CD8-positive, alpha-beta memory T cell (primary cell): ENCODE results near the gene PRPF6. TPM values are rescaled to one million over a fixed set of nuclear protein-coding genes. Genes with fewer than 3 reads are reported as not detected.

ENCODE experiments used
- CTCF ChIA-PET: fragments of 350-600 bp; sonication (Branson Sonifier 250); formaldehyde crosslinking; loops from one replicate; lab custom pipeline; 2021; ENCODE audit warnings: antibody characterized with exemption; lab: Charles Lee
- POLR2A ChIA-PET: fragments of 350-600 bp; sonication (Branson Sonifier 250); formaldehyde crosslinking; loops from one replicate; lab custom pipeline; 2021; ENCODE audit warnings: antibody characterized with exemption; lab: Charles Lee
- DNase-seq, 5 donors: peaks; one replicate each; pipeline versions ENCODE4 v3.0.0 to v3.0.0-alpha.2; 2020 to 2022; ENCODE audit warnings: mixed read lengths in 1 of 5
- H3K27ac ChIP-seq: one replicate; pipeline ENCODE4 v1.7.0; 2013; ENCODE audit warnings: low read depth, mild to moderate bottlenecking, low read length, moderate library complexity
- H3K27me3 ChIP-seq: 2 replicates; pipeline ENCODE4 v1.7.0; 2013; ENCODE audit warnings: low read length, mild to moderate bottlenecking; ENCODE audit not compliant: insufficient read depth, poor library complexity, severe bottlenecking
- H3K36me3 ChIP-seq: 2 replicates; pipeline ENCODE4 v1.7.0; 2013; ENCODE audit warnings: mild to moderate bottlenecking, low read length, moderate library complexity; ENCODE audit not compliant: insufficient read depth
- H3K4me1 ChIP-seq: 2 replicates; pipeline ENCODE4 v1.7.0; 2013; ENCODE audit warnings: mild to moderate bottlenecking, low read length, moderate library complexity; ENCODE audit not compliant: insufficient read depth
- H3K4me3 ChIP-seq: 2 replicates; pipeline ENCODE4 v1.7.0; 2013; ENCODE audit warnings: mild to moderate bottlenecking, low read length
- H3K9me3 ChIP-seq: 2 replicates; pipeline ENCODE4 v1.7.0; 2013; ENCODE audit warnings: mild to moderate bottlenecking, low read length
- H3K27ac Mint-ChIP-seq, 8 donors: one replicate each; pipeline ENCODE4 v1.8.0; 2020 to 2021; ENCODE audit warnings: mixed read lengths in 8 of 8, mild to moderate bottlenecking in 6 of 8, inconsistent platforms in 3 of 8, moderate library complexity in 3 of 8
- H3K27me3 Mint-ChIP-seq, 2 donors: one replicate each; pipeline ENCODE4 v1.8.0; 2020 to 2021; ENCODE audit warnings: mixed read lengths in 2 of 2, mild to moderate bottlenecking in 1 of 2, moderate library complexity in 1 of 2
- H3K36me3 Mint-ChIP-seq, 3 donors: one replicate each; pipeline ENCODE4 v1.8.0; 2020 to 2021; ENCODE audit warnings: mixed read lengths in 3 of 3, inconsistent platforms in 1 of 3, mild to moderate bottlenecking in 1 of 3
- H3K4me1 Mint-ChIP-seq, 3 donors: one replicate each; pipeline ENCODE4 v1.8.0; 2020 to 2021; ENCODE audit warnings: mixed read lengths in 3 of 3, inconsistent platforms in 1 of 3, mild to moderate bottlenecking in 1 of 3
- H3K4me3 Mint-ChIP-seq, 7 donors: one replicate each; pipeline ENCODE4 v1.8.0; 2020 to 2021; ENCODE audit warnings: mixed read lengths in 7 of 7, mild to moderate bottlenecking in 6 of 7, moderate library complexity in 4 of 7, inconsistent platforms in 2 of 7
- H3K9me3 Mint-ChIP-seq, 5 donors: one replicate each; pipeline ENCODE4 v1.8.0; 2020 to 2022; ENCODE audit warnings: mixed read lengths in 5 of 5, mild to moderate bottlenecking in 3 of 5, moderate library complexity in 2 of 5, inconsistent platforms in 1 of 5
- polyA plus RNA-seq: library from polyadenylated mRNA; unstranded; fragments of 300-500 nt; fragmentation: Illumina TruSeq; gene quantifications from one replicate; pipeline ENCODE4 v1.2.3, GENCODE V29; 2021
- total RNA-seq, 2 experiments: library from RNA; stranded (reverse); gene quantifications; one replicate each; pipeline ENCODE4 v1.2.3, GENCODE V29; 2021

The PRPF6 gene
- total and polyA plus RNA-seq, 3 experiments from 2014 or later: 76.2 to 97.1 (median 78.3) TPM

GRCh38 chr20:64038565-64039292, 57.8 kb downstream of the PRPF6 start:
- no peaks in the 10 kb centered on the region for H3K9me3 ChIP-seq
- H3K9me3 Mint-ChIP-seq: no peaks in the 10 kb centered on the region
- CTCF ChIA-PET: interaction anchor here (0.9 to 6.5 kb wide), 39 partner anchors 8 to 543 kb away, joined by 3 to 57 read pairs (median 4); partner anchors contain the start of genes LKAAEAR1, OPRL1, PRPF6 and PTK6
- POLR2A ChIA-PET: interaction anchor here (0.7 to 1.6 kb wide), 7 partner anchors 16 to 518 kb away, joined by 4 to 15 read pairs (median 4); partner anchors contain the start of genes LKAAEAR1, PPDPF, PRPF6 and SAMD10
- H3K4me1 Mint-ChIP-seq: peaks cover 24 to 78% (median 33%) of the 10 kb centered on the region in 3 donors
- H3K27me3 ChIP-seq: no peaks in the 10 kb centered on the region
- H3K4me1 ChIP-seq: peaks cover 64% of the 10 kb centered on the region
- peak overlapping the region in 1 of 8 donors; percentile 84 for H3K27ac Mint-ChIP-seq
- DNase-seq: peak; percentile 63 to 82 (median 66)
- peak overlapping the region; percentile 48 to 82 (median 59) for H3K4me3 Mint-ChIP-seq
- peak overlapping the region; percentile 49 for H3K4me3 ChIP-seq
- no peaks in the 10 kb centered on the region for H3K36me3 ChIP-seq
- H3K27ac ChIP-seq: no peak overlapping the region
- H3K27me3 Mint-ChIP-seq: peaks cover 0 to 6% of the 10 kb centered on the region in 2 donors
- H3K36me3 Mint-ChIP-seq: peaks cover 0 to 7% (median 0%) of the 10 kb centered on the region in 3 donors

GRCh38 chr20:64039293-64040160, 58.6 kb downstream of the PRPF6 start:
- Mint-ChIP-seq H3K27me3 (peaks cover 0 to 9% of the 10 kb centered on the region in 2 donors), H3K4me3 (peak overlapping the region; percentile 52 to 84 (median 70)), H3K4me1 (peaks cover 22 to 77% (median 28%) of the 10 kb centered on the region in 3 donors), H3K36me3 (peaks cover 0 to 1% (median 0%) of the 10 kb centered on the region in 3 donors), H3K9me3 (no peaks in the 10 kb centered on the region), H3K27ac (peak overlapping the region in 2 of 8 donors; percentile 84 to 89)
- Histone ChIP-seq H3K9me3 (no peaks in the 10 kb centered on the region), H3K27ac (no peak overlapping the region), H3K4me3 (peak overlapping the region; percentile 49), H3K36me3 (no peaks in the 10 kb centered on the region), H3K27me3 (no peaks in the 10 kb centered on the region), H3K4me1 (peaks cover 56% of the 10 kb centered on the region)
- DNase-seq: no peak
- ChIA-PET CTCF (interaction anchor here (0.9 to 6.5 kb wide), 29 partner anchors 9 to 543 kb away, joined by 3 to 57 read pairs (median 5); partner anchors contain the start of genes LKAAEAR1, OPRL1, PRPF6 and PTK6), POLR2A (interaction anchor here (1.0 to 1.6 kb wide), 4 partner anchors 18 to 519 kb away, joined by 3 to 6 read pairs (median 4); partner anchors contain the start of genes PPDPF and SAMD10)

GRCh38 chr20:64040231-64041039, 59.5 kb downstream of the PRPF6 start:
- H3K27ac Mint-ChIP-seq: no peak overlapping the region
- DNase-seq: no peak
- POLR2A ChIA-PET: interaction anchor here (1.0 to 1.6 kb wide), 2 partner anchors 61 to 520 kb away, joined by 3 to 4 read pairs; partner anchors contain the start of genes PPDPF and SAMD10
- peaks cover 15 to 70% (median 19%) of the 10 kb centered on the region in 3 donors for H3K4me1 Mint-ChIP-seq
- H3K9me3 ChIP-seq: no peaks in the 10 kb centered on the region
- H3K27ac ChIP-seq: no peak overlapping the region
- H3K36me3 Mint-ChIP-seq: no peaks in the 10 kb centered on the region
- CTCF ChIA-PET: interaction anchor here (0.9 to 6.5 kb wide), 15 partner anchors 9 to 80 kb away, joined by 3 to 57 read pairs (median 8); partner anchors contain the start of genes LKAAEAR1, OPRL1, PRPF6 and RGS19
- H3K36me3 ChIP-seq: no peaks in the 10 kb centered on the region
- H3K27me3 Mint-ChIP-seq: peaks cover 0 to 13% of the 10 kb centered on the region in 2 donors
- no peaks in the 10 kb centered on the region for H3K27me3 ChIP-seq
- H3K4me3 ChIP-seq: no peak overlapping the region
- peak overlapping the region; percentile 12 to 84 (median 67) for H3K4me3 Mint-ChIP-seq
- peaks cover 48% of the 10 kb centered on the region for H3K4me1 ChIP-seq
- no peaks in the 10 kb centered on the region for H3K9me3 Mint-ChIP-seq

GRCh38 chr20:64041040-64041780, 60.3 kb downstream of the PRPF6 start:
- Histone ChIP-seq H3K9me3 (no peaks in the 10 kb centered on the region), H3K36me3 (no peaks in the 10 kb centered on the region), H3K4me3 (peak overlapping the region; percentile 46), H3K27ac (no peak overlapping the region), H3K4me1 (peaks cover 40% of the 10 kb centered on the region), H3K27me3 (no peaks in the 10 kb centered on the region)
- Mint-ChIP-seq H3K27ac (peak overlapping the region in 2 of 8 donors; percentile 17 to 50), H3K36me3 (no peaks in the 10 kb centered on the region), H3K4me3 (peak overlapping the region; percentile 43 to 86 (median 79)), H3K9me3 (no peaks in the 10 kb centered on the region), H3K27me3 (peaks cover 6 to 17% of the 10 kb centered on the region in 2 donors), H3K4me1 (peaks cover 16 to 67% (median 17%) of the 10 kb centered on the region in 3 donors)
- DNase-seq: no peak
- CTCF ChIA-PET: interaction anchor here (0.9 to 6.5 kb wide), 9 partner anchors 9 to 79 kb away, joined by 3 to 57 read pairs (median 28); partner anchors contain the start of genes OPRL1, PRPF6, RGS19 and SAMD10
- POLR2A ChIA-PET: interaction anchor here (1.0 kb wide), 1 partner anchor 62 kb away, joined by 3 read pairs; the partner anchor contains the start of gene SAMD10

GRCh38 chr20:64041781-64042053, 60.8 kb downstream of the PRPF6 start:
- peaks cover 11 to 22% of the 10 kb centered on the region in 2 donors for H3K27me3 Mint-ChIP-seq
- H3K4me1 Mint-ChIP-seq: peaks cover 17 to 65% (median 19%) of the 10 kb centered on the region in 3 donors
- H3K36me3 Mint-ChIP-seq: no peaks in the 10 kb centered on the region
- H3K9me3 ChIP-seq: no peaks in the 10 kb centered on the region
- H3K4me3 ChIP-seq: peak overlapping the region; percentile 46
- H3K4me3 Mint-ChIP-seq: peak overlapping the region in 5 of 7 donors; percentile 43 to 86 (median 80)
- no peaks in the 10 kb centered on the region for H3K9me3 Mint-ChIP-seq
- CTCF ChIA-PET: interaction anchor here (3.2 to 6.5 kb wide), 2 partner anchors 62 to 78 kb away, joined by 17 to 57 read pairs; partner anchors contain the start of genes PRPF6 and SAMD10
- H3K4me1 ChIP-seq: peaks cover 35% of the 10 kb centered on the region
- no peak for DNase-seq
- POLR2A ChIA-PET: no interaction called here
- no peak overlapping the region for H3K27ac ChIP-seq
- H3K27ac Mint-ChIP-seq: peak overlapping the region in 1 of 8 donors; percentile 50
- H3K27me3 ChIP-seq: no peaks in the 10 kb centered on the region
- H3K36me3 ChIP-seq: no peaks in the 10 kb centered on the region

- POLR2A ChIA-PET: no interaction called here
- DNase-seq: no peak
- Histone ChIP-seq H3K27ac (peak overlapping the region; percentile 54), H3K36me3 (no peaks in the 10 kb centered on the region), H3K9me3 (no peaks in the 10 kb centered on the region), H3K4me3 (peak overlapping the region; percentile 46), H3K4me1 (peaks cover 30% of the 10 kb centered on the region), H3K27me3 (peaks cover 3% of the 10 kb centered on the region)
- Mint-ChIP-seq H3K36me3 (no peaks in the 10 kb centered on the region), H3K4me1 (peaks cover 16 to 60% (median 19%) of the 10 kb centered on the region in 3 donors), H3K27ac (peak overlapping the region in 4 of 8 donors; percentile 3 to 79 (median 55)), H3K27me3 (peaks cover 16 to 27% of the 10 kb centered on the region in 2 donors), H3K4me3 (peak overlapping the region in 6 of 7 donors; percentile 76 to 86 (median 80)), H3K9me3 (no peaks in the 10 kb centered on the region)
- CTCF ChIA-PET: interaction anchor here (3.2 to 6.5 kb wide), 2 partner anchors 62 to 78 kb away, joined by 17 to 57 read pairs; partner anchors contain the start of genes PRPF6 and SAMD10
Observed at GRCh38 chr20:64042054-64042781, 61.3 kb downstream of the PRPF6 start.
